ENCODE measurements around the gene PSMD13.

Gene PSMD13

DNA sequence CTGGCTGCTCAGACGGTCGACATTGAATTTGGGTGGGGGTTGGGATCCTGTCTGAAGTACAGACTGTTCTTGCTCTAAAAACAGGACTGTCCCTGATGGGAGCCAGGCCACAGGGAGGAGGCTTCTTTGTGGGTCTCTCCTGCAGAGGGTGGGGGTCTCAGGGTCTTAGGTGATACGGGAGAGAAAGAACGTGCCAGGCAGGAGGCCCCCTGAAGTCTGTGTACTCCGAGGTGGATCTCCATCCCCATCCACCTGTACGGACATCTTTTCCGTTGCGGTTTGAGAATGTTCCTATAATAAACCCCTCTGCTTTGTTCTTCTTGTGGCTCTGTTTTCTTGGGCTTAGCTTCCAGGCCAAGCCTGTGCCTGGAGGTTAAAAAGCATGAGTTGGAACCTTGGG lies 15.9 kb downstream of the PSMD13 start:
- DNase-seq: no peak

DNA sequence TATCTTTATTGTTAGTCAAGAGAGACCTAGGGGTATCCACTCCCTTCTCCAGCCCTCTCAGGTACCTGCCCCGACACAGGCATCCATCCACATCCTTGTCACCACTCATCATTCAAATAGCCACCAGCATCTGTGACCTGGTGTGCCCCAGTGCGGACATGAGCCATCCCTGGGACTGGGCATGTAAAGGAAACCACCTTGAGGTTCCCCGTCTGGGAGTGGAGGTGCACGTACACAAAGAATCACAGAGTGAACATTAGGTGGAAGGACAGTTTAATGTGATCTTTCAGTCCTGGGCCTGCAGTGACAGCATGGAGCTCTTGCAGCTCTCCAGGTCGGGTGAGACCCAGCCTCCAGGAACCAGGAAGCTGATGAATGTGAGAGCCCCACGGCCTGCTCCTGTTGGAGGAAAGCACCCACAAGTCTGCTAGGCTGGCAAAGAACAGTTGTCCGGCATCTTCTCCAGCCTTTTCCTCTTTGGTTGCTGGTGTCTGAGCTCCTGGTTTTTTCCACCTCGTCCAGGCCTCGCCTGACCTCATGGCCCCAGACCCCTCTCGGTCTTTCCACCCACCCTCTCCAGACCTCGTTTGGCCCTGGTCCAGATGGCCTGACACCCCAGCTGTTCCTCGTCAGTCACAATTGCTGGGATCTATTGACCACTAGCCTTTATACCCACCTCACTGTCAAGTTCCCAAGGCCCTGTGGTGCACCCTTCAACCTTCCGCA lies 16.5 kb downstream of the PSMD13 start:
- DNase-seq: no peak

DNA sequence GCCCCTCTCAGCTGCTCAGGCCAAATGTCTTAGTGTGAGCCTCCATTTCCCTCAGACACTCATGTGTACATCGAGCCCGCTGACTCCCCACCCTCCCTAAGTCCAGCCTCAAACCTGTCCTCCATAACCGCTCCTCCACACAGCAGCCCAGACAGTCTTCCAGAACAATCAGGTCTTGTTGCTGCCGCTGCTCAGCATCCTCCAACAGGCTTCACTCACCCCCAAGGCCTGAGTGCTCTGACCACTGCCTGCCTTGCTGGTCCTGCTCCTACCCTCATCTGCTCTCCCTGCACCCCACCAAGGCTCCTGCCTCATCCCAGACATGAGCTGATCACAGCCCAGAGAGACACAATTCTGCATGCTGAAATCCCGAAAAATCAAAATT lies 17.1 kb downstream of the PSMD13 start:
- no peak for DNase-seq

DNA sequence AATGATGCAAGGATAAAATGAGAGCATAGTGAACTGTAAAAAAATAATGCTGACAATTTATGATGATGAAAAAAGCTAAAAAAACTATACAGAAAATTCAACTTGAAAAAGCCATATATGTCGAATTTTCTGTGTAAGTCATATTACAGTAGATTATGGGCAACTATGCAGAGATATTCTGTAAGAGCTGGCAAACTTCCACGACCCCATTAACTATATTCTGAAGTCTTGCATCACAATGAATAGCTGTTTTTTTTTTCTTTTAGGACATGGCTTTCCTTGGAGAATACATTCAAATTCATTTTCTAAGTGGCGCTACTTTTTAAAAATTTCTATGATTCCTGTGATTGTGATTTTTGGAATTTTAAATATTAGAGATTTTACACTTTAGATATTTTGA lies 18.4 kb downstream of the PSMD13 start:
- no peak for DNase-seq

DNA sequence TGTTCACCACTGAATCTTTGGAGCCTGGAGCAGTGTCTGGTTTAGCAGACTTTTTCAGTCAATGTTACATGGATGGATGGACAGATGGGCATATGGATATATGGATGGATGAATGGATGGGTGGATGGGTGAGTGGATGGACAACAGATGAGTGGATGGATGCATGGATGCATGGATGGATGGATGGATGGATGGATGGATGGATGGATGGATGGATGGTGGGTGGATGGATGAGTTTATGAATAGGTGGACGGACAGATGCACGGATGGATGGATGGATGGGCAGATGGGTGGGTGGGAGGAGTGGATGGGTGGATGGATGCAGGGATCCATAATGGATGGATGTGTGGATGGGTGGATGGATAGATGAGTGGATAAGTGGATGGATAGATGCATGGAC lies 19.0 kb downstream of the PSMD13 start:
- no peak for DNase-seq

DNA sequence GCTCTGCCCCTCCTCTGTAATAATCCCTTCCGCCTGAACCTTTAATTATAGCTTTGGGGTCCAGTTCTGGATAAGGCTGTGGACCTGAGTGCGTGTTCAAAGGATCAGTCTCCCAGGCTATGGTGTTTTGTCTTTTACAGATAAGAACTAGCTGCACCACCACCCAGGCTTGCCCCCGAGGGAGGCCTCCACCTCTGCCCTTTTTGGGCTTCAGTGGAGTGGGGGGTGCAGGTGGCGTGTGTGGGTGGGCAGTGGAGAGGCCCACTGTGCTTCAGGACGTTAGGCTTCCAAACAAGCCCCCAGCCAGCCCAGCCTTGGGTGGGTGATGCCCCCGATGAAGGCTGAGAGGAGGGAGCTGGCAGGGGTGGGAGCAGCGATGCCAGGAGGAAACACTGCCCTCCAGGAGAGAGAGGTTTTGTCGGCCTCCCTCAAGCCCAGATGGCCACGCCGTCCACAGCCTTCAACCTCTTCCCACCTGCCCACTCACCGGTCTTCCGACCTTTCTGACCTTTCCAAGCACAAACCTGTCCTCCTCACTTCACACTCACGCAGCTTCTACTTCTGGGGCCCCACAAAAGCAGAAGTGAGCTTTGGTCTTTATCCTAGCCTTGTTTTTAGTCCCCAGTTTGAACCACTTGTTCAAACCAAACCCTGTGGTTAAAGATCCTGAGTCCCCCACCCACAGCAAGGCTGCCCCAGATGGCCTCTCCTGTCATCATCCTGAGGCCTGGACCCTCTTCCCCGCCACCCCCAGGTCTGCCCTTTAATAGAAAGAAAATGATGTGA lies 20.4 kb downstream of the PSMD13 start:
- no peak for DNase-seq

DNA sequence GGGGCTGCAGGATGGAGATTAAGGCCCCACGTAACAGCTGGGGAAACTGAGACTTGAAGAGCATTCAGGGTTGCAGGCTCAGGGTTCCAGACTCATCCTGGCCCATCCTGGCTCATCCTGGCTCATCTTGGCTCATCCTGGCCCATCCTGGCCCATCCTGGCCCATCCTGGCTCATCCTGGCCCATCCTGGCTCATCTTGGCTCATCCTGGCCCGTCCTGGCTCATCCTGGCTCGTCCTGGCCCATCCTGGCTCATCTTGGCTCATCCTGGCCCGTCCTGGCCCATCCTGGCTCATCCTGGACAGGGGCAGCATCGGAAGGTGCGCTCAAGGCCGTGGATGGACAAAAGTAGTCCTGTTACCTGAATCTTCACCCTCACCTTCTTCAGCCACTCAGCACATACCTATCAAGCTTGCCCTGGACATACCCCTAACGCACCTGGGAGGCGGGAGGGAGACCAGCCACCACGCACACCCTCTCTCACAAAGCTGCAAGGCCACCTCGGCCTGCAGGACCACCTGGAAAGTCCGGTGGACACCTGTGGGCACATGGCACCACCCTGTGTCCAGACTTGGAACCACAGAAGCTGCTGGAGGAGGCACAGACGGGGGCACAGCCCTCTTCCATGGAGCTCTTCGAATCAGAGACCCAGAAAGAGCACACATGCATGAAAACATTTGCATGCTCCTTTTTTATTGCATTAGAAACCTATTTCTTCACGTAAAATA lies 21.2 kb downstream of the PSMD13 start:
- DNase-seq: no peak

DNA sequence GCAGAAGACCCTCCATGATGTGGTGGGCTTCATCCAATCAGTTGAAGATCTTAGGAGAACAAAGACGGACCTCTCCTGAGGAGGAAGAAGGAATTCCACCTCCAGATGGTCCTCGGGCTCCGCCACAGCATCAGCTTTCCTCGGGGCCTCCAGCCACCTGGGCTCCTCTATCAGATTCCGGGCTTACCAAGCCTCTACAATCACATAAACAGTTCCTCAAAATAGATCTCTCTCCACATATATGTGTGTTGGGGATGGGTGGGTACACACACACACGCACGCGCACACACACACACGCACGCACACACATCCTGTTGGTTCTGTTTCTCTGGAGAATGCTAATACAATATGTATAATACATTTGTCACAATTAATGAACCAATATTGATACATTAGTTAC lies 22.6 kb downstream of the PSMD13 start:
- no peak for DNase-seq

DNA sequence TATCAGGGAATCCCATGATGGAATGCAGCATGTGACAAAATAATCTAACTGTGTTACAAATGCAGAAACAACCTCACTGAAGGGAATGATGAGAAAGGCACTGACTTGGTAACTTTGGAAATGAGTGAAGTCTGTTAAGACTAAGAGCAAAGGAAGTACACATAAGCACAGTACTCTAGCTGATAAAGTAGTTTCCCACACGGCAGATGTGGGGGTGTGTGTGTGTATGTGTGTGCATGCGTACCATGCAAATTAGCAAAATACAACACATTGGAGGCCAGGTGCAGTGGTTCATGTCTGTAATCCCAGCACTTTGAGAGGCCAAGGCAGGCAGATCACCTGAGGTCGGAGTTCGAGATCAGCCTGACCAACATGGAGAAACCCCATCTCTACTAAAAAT lies 24.8 kb downstream of the PSMD13 start:
- no peak for DNase-seq

DNA sequence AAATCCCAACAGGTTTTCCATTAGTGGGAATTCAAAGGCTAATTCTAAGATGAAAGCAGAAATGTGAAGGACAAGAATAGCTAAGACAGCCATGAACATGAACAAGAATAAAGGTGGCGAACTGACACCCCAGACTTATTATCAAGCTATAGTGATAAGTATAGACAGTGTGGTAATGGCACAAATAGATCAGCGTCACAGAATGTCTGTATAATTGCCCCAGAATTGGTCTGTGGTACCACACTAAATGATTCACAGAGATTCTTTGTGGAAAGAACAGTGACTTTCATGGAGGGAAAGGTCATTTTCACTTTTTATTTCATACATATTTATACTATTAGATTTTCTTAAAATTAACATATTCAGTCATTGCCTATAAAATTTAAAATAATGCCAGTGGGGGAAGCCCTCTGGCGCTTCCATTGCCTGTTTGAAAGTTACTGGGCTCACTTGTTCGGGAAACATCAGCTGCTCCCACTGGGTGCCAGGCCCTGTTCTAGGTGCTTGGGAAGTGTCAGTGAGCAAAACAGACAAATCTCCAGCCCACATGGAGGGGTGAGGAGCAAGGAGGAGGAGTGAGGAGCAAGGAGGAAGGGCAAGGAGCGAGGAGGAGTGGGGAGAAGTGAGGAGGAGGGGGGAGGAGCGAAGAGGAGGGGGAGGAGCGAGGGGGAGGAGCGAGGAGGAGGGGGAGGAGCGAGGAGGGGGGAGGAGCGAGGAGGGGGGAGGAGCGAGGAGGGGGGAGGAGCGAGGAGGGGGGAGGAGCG lies 30.1 kb downstream of the PSMD13 start:
- no peak for DNase-seq

DNA sequence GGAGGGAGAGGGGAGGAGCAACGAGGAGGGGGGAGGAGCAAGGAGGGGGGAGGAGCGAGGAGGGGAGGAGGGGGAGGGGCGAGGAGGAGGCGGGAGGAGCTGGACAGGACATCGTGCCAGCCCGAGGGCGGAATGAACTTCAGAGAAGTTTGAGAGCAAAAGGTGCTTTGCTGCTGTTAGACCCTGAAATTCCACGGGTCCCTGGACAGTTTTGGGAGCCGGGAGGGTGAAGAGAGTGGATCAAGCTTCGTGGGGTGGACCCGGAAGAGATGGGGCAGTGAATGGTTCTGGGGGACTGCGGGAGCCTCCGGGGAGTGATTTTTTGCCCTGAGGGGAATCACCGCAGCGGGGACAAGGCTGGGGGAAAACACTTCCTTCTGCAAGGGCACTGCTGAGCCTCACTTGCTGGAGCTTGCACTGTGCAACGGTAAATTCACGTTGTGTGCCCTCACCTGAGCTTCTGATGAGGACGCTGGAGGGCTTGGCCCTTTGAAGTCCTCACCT lies 30.8 kb downstream of the PSMD13 start:
- no peak for DNase-seq

DNA sequence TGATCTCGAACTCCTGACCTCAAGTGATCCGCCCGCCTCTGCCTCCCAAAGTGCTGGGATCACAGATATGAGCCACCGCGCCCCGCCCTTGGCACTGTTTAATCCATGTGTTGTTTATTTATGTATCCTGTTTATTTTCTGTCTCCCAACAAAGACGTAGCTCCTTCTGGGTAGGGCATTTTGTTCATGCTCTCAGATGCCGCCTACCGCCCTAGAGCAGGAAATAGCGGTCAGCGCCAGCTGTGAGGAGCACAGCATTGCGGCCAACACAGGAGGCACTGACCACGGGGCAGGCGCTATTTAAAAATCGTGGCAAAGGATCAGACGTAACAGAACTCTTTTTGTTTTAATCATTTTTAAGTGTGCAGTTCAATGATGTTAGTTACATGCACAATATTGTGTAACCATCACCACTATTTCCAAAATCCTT lies 32.0 kb downstream of the PSMD13 start:
- DNase-seq: peak; percentile 25

DNA sequence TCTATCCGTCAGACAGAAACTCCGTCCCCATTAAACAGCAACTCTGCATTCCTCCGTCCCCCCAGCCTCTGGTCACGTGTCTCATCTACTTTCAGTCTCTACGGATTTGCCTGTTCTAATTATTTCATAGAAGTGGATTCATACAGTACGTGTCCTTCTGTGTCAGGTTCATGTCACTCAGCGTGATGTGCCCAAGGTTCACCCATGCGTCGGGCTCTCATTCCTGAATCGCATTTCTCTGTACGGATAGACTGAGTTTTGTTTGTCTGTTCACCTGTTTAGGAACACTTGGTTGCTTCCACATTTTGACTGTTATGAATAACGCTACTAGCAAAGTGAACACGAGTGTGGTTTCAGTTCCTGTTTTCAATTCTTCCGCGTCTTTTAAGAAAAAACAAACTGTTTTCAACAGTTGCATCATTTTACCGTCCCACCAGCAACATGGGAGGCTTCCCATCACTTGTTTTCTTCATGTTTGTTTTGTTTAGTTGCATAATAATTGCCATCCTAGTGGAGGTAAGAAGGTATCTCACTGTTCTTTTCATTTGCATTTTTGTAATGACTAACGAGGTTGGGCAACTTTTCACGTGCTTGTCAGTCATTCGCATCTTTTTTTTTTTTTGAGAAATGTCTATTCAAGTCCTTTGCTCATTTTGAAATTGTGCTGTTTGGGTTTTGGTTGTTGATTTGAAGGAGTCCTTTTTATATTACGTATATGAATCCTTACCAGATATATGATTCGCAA lies 32.5 kb downstream of the PSMD13 start:
- DNase-seq: no peak

DNA sequence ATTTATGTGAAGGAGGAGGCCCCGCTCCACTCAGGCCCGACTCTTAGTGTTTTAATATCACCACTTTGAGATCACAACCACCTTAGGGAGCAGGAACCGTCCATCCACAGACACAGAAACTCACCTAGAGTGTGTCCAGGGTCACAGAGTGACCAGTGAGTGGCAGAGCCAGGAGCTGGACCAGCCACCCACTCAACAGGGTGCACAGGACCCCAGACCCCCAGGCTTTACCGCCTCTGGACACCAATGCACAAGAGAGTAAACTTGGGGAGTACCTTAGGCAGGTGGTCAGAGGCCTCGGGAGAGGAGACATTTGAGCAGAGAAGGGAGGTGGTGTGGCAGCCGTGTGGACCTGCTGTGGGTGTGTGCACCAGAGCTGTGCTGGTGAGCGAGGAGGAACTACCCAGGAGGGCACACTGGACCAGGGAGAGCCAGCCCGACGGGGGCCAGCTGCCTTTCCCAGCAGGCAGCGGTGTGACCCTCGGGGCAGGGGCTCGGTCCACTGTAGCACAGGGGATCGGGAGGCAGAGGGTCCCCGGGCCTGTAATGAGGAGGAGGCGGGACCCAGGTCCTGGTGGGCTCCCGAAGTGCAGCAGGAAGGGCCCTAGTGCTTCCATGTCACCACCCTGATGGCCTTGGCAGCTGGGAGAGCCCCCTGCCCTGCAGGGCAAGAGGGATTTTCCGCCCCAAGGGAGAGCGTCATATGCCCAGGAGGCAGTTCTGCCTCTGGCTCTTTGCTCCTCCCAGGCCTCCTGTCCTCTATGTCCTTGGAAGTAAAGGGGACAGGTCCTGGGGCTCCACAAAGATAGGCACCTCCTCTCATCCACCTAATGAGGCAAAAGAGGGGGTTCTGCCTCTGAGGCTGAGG lies 33.9 kb downstream of the PSMD13 start:
- DNase-seq: no peak

DNA sequence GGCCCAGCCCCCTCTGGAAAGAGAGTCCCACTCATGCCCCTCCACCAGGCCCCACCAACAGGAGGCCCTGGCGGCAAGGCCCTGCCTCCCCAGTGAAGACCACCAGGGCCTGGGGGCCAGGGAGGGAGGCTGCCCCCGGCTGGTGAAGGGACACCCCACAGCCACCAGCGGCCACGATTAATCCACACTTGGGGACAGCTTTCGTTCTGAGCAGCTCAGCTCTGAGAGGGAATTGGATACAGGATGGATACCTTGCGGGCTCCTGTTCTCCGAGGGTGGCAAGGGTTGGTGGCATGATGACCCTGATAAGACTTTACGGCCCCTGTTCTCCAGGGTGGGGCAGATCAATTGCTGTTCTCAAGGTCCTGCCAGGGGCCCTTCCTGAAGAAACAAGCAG lies 34.5 kb downstream of the PSMD13 start:
- DNase-seq: no peak

DNA sequence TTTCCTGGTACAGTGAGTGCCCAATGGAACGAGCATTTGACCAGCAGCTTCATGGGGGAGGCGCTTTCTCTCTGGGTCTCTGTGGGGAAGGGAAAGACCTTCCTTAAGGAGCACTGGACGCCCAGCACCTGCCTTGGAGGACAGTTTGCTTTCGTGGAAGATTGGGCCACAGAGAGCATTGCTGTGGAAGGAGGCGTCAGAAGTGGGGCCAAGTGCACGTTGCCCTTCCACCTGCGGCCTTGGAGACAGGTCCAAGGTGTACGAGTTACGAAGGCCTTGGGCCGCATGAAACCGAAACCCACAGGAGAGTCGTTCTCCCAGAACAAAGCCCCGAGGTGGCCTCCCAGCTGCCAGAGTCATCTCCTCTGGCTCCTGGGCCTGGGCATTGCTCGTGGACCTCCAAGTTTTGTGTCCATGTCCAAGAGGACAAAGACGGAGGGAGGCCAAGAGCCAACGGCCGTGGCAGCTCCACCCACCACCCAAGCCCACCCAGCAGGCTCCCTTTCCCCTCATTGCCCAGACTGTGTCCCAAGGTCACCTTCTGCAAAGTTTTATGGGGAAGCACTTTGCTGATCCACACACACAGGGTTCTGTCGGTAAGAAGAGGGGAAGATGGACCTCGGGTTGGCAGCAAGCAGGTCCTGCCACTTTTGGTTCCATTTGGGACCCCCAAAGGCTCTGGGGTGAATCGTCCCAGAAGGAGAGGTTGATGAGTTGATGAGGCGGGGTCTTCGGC lies 35.6 kb downstream of the PSMD13 start:
- DNase-seq: no peak

DNA sequence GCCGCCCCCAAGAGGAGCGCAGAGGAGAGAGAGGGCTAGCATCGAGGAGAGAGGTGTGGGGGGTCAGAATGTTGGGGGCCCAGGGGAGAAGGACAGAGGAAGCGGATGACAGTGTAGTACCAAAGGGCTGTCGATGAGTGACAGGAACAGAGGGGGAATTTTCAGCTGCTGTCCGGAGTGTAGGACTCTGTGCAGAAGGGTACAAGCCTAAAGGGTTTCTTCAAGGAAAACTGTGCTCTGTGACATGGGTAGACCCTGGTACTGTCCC lies 36.1 kb downstream of the PSMD13 start:
- DNase-seq: no peak

DNA sequence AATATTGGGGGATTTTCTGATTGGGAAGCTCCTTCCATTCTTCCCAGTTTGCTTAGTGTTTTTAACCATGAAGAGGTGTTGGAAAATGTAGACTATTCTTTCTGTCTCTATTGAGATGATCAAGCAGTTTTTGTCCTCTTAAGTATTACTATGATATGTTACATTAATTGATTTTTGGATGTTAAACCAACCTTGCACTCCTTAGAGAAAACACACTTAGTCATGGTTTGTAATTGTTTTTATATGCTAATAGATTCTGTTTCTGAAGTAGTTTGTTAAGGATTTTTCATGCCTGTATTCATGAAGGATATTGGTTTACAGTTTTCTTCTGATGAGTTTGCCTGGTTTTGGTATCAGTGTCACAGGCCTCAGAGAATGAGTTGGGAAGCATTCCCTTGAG lies 39.4 kb downstream of the PSMD13 start:
- no peak for DNase-seq

DNA sequence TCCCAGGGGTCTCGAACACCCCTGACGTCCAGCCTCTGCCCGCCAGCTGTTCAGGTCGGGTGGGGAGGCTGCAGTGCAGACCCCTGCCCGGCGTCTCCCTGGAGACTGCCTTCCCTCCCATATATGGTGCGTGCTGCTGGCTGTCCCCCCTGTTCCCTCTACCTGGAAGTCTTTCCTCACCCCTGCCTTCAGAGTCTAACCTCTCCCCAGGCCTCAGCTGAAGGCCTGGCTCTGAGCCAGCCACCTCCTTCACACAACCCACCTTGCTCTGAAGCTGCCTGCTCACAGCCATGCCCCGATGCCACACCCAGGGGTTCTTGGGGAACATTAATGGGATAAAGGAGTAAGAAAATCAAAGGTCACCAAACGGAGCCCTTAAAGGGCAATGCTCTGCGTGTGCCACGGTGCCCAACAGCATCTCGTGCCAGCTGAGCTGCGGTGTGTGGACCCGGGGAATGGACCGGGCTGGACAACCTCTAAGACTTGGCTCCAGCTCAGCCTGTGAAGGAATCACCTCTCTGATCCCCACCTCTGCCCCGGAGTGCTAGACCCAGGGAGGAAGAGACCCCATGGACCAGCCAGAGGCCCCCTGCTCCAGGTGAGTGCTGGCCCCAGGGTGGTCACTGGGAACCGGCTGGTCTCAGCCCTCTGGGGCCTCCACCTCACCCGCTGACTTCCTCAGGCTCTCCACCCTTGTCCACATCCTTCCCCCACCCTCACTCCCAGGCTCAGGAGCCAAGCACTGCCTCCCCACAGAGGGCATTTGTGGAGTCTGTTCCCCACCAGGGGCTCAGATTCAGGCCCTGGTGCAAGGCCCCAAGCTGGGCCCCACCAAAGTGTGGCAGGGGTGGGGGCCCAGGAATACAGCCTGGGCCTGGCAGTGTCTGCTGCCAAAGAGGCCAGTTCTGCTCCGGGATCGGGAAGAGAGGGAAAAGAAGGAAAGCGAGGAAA lies 41.5 kb downstream of the PSMD13 start, which contains the start of gene NLRP6:
Gene NLRP6 (plus strand): TSS at position 407 of the 951 bp plus-strand sequence. CDS start 163 bp downstream, at position 570.
- no peak for DNase-seq
